Measurements from ENCODE around the gene DENND4C.

DNA sequence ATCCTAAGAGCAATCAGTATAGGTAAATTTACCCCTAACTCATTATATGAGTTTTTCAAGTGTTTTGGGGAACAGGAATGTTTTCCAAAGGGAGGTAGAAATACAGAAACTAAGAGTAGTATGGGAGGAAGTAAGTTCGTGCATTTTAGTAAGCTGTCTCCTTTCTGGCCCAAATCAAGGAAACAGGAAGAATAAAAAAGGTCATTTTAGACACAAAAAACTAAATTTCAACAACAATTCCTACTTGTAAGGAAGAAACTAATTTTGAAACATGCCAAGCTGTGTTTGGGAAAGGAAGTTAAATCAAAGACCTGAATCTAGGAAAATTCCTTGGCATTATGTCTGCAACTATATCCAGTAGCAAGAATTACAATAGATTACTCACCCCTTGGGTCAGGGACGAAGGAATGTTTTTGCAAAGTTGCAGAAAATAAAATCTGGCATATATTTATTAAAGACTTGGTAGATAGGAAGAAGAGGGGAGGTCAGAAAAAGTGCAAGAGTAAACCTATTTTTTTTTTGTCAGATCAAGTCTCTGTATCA, 156.1 kb downstream of the DENND4C start:
- TF ChIP-seq, protein P1, sequence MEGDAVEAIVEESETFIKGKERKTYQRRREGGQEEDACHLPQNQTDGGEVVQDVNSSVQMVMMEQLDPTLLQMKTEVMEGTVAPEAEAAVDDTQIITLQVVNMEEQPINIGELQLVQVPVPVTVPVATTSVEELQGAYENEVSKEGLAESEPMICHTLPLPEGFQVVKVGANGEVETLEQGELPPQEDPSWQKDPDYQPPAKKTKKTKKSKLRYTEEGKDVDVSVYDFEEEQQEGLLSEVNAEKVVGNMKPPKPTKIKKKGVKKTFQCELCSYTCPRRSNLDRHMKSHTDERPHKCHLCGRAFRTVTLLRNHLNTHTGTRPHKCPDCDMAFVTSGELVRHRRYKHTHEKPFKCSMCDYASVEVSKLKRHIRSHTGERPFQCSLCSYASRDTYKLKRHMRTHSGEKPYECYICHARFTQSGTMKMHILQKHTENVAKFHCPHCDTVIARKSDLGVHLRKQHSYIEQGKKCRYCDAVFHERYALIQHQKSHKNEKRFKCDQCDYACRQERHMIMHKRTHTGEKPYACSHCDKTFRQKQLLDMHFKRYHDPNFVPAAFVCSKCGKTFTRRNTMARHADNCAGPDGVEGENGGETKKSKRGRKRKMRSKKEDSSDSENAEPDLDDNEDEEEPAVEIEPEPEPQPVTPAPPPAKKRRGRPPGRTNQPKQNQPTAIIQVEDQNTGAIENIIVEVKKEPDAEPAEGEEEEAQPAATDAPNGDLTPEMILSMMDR (IDR thresholded peaks at IDR 0.05), result no peak
- TF ChIP-seq POLR2A (IDR thresholded peaks at IDR 0.05), result no peak
